Left ventricle myocardium superior (tissue), 1 donor: ENCODE measurements around the gene VEPH1. TPM values are rescaled to one million over a fixed set of nuclear protein-coding genes. Genes with fewer than 3 reads are reported as not detected.
A peak's percentile ranks its signal among the peaks of the same experiment; 100 is the strongest.

Experiments
- ATAC-seq: fragments of 200-7000 bp; cut with Tn5 transposase; one replicate; pipeline ENCODE4 v1.9.1; 2020; ENCODE audit warnings: mild to moderate bottlenecking, moderate library complexity
- DNase-seq: peaks from one replicate; pipeline ENCODE4 v3.0.0-alpha.2; 2020
- intact Hi-C: fragments of 100-400 bp; cut with micrococcal nuclease; formaldehyde crosslinking; loops from one replicate; pipeline ENCODE4 v1.11.0; 2022
- total RNA-seq: library from RNA; stranded (reverse); fragmentation: NEBNext Ultra II Directional; extraction: Animal tissue kit (Norgen Biotek cat#: 25700); gene quantifications from one replicate; pipeline ENCODE4 v1.2.1, GENCODE V29; 2021
- donor health status: DM: no; HTN: yes; CAD: no; lungs with severe emphysema.

The VEPH1 gene
- total RNA-seq, 1 donor from 2014 or later, result 0.25 TPM

DNA sequence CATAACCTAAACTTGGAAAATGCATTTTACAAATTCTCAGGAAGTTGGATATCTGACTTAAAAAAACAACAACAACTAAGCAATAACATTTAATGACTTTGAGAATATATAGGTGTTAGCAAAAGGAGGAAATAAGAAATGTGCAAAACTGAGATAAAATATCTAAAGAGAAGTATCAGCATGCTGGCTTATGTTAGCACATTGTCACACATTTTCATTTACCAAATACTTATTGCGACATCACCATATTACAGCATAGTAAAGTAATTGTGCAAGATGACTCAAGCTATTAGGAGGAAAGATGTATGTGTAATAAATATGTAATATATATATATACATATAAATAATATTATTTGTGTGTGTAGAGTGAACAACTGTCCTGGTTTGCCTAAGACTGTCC, 57.4 kb downstream of the VEPH1 start:
- intact Hi-C loops, result no loop called here
- DNase-seq, result no peak
- no peak for ATAC-seq

DNA sequence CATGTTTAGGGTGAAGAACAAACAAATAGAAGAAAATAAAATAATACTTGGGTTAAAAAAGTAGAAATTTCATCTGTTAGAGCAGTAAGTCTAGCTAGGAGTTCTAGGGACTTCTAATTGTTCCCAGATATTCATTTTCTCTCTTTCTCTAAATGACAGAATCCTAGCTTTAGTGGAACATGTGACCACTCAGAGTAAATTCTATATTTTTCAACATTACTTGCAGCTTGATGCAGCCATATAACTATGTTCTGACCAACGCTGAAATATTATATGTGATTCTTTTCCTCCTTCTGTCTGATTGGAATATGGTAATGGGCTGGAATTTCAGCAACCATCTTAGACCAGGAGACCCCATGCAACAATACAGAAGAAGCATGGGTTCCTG, 58.4 kb downstream of the VEPH1 start:
- ATAC-seq (no peak), DNase-seq (no peak)
- intact Hi-C loops, result no loop called here

DNA sequence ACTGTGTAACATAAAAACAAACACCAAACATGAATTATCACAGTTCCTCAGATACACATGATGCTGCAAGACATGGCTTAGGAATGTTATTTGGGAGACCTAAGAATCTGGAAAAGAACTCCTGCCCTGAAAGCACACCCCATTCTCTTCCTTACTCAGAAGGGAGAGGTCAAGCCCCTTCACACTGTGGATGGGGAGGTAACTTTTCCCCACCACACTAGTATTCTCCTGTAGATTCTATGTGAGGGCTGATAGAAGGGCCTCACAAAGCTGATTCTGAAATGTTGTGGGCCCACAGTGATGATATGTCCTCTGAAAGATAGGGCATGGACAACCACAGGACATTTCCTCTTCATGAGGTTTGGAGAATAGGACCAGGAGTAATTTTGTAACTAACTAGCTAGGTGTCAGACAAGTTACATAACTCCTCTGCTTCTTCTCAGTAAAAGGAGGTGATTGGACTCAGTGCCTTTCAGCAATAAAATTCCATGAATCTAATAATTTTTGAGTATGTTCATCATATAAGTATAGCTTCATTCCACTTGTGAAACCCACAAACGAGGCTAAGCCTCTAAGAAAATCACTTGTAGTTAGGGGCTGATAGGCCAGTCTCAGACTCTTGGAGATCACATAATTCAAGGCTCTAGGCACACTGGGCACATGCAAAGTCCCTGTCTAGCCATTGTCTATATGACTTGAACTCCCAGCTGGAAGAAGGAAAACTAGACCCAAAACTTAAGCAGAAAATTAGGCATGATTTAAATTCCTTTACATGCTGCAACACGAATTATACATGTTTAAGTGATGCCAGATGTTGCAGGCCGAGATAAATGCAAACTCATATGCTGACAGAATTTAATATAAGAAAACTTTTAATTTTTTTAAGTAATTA, 59.1 kb downstream of the VEPH1 start:
- DNase-seq, result no peak
- intact Hi-C loops, result no loop called here
- no peak for ATAC-seq

DNA sequence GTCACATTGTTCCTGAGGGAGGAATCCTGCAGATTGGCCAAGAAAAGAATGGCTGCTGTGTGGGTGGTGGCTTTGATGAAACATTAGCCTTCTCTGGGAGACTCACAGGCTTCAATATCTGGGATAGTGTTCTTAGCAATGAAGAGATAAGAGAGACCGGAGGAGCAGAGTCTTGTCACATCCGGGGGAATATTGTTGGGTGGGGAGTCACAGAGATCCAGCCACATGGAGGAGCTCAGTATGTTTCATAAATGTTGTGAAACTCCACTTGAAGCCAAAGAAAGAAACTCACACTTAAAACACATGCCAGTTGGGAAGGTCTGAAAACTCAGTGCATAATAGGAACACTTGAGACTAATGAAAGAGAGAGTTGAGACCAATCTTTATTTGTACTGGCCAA, 60.5 kb downstream of the VEPH1 start:
- no peak for DNase-seq
- peak; percentile 93 for ATAC-seq
- intact Hi-C loops, result no loop called here

DNA sequence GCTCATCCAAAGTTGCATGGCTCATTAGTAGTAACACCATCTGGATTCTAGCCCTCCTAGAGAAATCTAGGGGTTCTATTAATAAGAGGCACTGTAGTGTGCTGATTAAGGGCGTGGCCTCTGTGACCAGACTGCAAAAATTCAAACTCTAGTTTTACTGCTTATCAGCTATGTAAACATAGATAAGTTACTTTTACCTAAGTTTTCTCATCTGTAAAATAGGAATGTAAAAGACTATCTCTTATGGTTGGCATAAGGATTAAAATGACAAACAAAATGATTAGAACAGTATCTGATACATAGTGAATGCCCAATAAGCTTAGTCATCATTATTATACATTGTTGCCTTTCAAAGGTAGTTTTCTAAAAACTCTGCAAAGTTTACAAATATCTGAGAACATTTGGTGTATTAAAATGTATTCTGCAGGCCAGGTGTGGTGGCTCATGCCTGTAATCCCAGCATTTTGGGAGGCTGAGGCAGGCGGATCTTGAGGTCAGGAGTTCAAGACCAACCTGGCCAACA, 62.1 kb downstream of the VEPH1 start:
- DNase-seq (no peak), ATAC-seq (no peak)
- intact Hi-C loops, result no loop called here

DNA sequence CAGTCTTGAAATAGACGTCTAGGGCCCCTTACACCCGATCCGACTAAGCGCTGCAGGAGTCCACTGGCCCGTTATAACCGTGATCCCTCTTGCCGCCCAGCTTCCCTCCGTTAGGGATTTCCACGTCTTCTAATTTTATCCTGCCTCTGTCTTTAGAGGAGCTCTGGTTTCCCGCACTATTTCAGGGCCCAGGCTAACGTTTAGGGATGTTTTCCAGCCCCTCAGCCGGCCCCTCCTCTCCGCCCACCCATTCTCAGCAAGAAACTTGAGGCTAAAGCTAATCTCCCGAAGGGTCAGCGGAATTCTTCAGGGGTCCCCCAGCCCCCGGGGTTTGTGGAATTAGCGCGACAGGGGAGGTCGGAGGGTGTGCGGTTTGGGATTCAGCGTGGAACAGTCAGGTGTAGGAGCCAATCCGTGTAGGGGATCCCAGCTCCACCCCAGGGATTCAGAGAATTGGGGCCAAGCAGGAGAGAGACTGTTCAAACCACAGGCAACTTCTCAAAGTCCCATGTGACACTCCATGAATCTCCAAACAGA, 65.0 kb downstream of the VEPH1 start:
- ATAC-seq, result no peak

DNA sequence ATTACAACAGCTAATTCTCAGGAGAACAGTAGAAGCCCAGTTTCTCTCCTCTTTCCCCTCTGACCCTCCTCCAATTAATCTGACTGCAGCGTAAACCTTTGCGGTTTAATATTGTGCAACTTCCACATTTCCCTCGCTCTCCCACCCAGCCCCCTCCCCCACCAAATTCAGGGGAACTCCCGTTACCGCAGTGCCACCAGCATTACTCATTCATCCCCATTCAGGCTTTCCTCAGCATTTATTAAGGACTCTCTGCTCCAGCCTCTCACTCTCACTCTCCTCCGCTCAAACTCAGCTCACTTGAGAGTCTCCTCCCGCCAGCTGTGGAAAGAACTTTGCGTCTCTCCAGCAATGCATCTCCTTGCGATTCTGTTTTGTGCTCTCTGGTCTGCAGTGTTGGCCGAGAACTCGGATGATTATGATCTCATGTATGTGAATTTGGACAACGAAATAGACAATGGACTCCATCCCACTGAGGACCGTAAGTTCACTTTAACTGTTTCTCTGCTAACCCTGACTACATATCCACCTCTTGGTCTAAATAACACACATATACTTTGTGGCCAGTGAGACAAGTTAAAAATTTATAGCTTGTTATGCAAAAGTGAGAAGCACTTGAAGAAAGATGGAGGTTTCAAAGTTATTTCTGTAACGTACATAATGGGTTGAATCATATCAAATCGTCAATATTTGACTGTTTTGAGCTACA, 66.5 kb downstream of the VEPH1 start, which contains the start of gene PTX3:
Gene PTX3, plus strand, starts transcription at position 268 of the 709 bp plus-strand sequence. Its CDS starts 84 bp downstream, at position 352.
- DNase-seq, result no peak
- peak; percentile 81 for ATAC-seq
- intact Hi-C loops, result no loop called here

More for the DNA sequence above, 65.0 kb downstream of the VEPH1 start:
- DNase-seq, result no peak
- intact Hi-C loops, result no loop called here

DNA sequence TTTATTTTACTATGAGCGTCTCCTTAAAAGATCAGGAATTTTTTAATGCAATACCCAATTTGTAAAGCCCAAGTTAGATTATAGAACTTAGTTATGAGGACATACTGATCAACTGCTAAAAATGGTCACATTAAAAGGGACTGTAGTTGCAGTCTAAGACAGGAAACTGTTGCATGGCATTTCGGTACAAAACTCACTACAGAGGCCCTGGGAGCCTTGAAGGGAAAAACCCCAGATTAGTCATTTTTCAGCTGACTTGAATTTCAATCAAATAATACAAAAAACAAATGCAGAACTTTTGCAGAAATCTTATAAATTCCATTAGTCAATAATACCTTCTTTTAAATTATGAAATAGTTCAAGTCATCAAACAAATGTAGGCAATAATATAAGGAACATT, 73.5 kb downstream of the VEPH1 start:
- intact Hi-C loops, result no loop called here
- ATAC-seq (no peak), DNase-seq (no peak)

DNA sequence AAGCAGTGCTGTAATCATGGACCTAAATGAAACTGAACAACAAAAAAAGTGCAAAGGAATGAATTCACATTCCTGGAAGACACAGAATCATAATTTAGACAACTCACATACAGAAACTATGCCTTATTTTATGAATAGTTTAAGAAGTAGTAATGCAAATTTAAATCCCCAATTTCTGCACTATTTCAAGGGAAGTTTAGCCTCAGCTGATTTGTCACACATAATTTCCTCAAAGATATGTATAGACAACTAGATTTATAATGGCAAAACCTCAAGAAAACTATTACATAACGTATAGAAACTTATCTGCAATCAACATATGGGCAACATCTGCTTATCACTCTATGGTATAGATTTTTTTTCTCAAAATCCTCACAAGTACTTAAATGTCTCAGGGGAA, 74.4 kb downstream of the VEPH1 start:
- ATAC-seq, result no peak
- intact Hi-C loops, result no loop called here

DNA sequence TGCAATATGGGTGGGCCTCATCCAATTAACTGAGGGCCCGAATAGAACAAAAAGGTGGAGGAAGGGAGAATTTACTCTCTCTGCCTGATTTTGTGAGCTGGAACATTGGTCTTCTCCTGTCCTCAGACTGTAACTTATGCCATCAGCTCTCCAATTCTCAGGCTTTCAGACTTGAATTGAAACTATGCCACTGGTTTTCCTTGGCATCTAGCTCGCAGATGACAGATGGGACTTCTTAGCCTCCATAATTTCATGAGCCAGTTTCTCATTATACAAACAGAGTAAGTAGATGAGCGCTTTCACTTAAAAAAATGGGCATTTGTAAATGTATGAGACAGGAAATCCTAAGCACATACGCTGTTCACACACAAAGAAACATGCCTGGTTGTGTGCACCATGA, 75.3 kb downstream of the VEPH1 start:
- intact Hi-C loops, result no loop called here
- DNase-seq (no peak), ATAC-seq (no peak)

More for the DNA sequence above, 74.4 kb downstream of the VEPH1 start:
- DNase-seq, result no peak

DNA sequence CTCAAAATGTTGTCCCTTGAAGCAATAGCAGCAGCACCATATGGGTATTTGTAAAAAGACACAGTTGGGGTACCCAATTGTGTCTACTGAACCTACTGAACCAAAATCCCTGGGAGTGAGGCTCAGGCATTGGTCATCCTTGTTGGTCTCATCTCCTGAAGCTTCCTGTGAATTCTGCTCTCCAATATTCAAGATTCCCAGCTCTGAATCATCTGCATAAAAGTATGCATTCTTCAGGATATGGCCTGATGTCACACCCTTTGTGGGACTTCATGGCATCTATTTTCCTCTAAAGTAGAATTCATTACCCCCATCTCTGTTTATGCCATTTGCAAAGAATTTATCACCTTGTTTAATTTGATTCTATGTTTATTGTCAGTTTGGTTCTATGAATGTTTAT, 79.9 kb downstream of the VEPH1 start:
- intact Hi-C loops, result no loop called here
- no peak for ATAC-seq
- DNase-seq, result no peak

DNA sequence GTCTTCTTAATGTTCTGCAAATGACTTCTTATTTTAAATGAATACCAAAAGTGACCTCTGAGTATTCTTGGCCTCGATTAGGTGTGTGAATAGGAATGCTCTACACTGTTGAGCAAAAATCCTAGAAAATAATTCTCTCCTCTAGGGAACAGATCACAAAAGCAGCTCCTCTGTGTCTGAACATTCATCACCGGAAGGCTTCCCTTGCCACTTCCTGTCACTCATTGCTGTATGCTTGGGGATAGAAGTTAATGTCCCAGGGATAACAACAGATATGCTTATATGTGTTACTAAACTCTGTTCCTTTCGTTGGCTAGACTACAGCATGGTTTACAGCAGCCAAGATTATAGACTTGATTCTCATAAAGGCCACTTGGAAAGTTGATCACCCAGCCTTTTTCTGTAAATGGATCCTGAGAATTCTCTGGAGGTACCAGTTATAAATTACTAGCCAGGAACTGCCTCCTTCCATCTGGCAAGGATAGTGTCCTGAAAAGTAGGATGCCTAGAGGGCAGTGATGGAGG, 82.5 kb downstream of the VEPH1 start:
- intact Hi-C loops, result no loop called here
- ATAC-seq (no peak), DNase-seq (no peak)

DNA sequence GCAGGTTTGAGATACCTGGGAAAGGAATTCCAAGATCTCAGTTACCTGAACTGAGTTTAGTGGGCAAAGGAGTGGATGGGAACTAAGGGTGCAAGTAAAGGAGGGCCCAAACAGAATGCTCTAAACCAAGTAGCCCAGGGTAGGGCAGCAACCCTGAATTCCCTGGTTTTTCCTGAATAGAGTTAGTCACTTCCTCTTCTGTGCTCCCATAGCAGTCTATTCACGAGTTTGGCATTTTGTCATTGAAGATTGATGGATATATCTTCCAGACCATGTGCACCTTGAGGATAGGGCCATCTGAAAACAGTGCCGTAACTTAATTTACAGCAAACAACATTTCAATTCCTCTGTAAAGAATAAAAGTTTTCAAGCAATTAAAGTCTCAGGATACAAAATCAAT, 85.1 kb downstream of the VEPH1 start:
- ATAC-seq (no peak), DNase-seq (no peak)
- intact Hi-C loops, result no loop called here

DNA sequence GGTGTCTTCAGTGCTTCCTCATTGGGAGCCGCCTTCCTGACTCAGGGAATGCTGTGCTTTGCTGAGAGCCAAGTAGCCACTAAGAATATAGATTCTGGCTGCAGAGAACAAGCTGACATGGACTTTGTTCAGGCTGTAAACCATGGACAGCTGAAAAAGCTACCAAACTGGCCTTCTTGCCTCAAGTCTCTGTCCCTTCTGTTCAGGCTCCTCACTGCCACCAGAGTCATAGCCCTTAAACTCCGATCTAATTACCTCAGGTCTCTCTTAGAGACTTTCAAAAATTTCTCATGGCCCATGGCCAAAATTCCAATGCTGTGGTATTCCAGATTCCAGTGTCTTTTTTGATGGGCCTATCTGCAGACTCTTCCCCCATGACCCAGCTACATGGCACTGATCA, 86.0 kb downstream of the VEPH1 start:
- intact Hi-C loops, result no loop called here
- DNase-seq (no peak), ATAC-seq (no peak)

DNA sequence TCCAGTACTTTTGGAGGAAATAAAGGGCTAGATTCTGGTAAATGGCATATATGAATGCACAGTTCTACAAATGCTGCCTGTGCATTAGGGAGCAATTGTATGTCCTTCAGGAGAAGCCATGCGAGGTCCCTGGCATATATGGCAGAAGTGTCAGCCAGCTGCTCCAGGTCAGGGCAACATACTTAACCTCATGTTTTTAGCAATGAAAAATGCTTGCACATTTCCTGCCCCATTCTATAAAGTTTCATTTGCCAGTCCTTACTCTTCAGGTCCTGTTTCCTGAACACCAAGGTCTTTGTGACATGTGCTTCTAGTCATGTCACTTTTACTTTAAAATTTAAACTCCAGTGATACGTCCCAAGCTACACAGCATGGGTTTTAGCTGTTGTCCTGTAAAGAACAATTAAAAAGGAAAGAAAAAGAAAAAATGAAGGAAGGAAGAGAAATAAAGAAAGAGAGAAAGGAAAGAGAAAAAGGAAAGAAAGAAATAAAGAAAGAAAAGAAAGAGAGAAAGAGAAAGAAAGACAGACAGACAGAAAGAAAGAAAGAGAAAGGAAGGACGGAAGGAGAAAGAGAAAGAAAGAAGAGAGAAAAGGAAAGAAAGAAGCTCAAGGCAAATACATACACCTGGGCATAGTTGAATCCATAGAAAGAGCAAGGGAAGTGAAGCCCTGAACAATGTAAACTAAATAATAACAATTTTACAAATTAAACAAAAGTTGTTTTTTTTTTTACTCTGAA, 86.7 kb downstream of the VEPH1 start:
- no peak for DNase-seq
- no peak for ATAC-seq
- intact Hi-C loops, result no loop called here

DNA sequence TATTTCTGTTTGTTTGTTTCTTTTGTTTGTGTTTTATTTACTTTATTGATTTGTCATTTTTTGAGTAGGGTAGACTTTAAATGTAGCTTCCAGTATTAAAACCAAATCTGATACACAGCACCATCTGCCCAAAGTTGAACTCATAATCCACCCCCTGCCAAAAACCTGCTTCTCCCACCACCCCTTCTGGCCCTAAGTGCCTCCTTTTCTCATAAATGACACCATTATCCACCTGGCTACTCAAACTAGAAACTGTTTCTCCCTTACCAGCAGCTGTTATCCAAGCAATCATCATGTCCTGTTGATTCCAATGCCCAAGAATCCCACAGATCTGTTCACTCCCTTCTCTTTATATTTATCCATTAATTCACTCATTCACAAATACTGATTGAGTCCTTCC, 88.4 kb downstream of the VEPH1 start:
- ATAC-seq (no peak), DNase-seq (no peak)
- intact Hi-C loops, result no loop called here

DNA sequence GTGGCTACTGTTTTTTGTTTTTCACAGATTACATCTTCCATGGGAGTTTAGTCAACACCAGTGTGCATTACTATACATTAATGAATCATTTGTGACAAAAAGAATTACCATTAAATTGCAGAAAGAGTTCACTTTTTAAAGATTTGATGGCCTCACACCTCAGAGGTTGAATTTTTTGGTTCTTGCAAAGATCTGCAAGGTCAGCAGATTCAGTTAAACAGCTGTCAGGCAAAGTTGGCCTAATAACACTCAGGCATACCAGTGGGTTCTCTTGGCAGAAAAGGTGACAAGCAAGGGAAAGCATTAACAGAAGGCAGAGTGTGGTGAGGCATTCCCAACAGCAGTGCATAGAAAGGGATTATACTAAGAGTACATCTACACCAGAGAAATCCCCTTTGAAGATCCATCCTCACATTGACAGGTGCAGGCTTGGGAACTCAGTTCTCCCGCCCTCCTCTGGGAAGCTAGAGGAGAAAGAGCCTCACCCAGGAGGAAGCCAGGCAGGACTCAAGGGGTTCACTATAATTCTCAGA, 90.8 kb downstream of the VEPH1 start:
- intact Hi-C loops, result no loop called here
- DNase-seq, result no peak
- ATAC-seq, result no peak

DNA sequence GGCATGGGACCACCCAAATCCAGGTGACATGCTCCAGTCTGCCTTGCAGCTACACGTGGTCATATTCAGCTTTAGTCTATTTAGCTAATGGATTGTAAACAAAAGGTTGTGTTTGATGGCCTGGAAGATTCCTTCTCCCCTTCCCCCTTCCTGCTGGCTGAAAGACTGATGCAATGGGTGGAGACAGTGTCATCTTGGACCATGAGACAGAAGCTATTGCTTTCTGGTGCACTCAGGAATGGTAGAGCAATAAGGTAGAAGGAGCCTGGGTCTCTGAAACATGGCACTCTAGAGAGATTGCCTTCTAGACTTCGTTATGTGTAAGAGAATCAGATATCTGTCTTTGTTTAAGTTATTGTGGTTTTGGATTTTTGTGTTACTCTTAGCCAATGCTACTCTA, 92.3 kb downstream of the VEPH1 start:
- ATAC-seq (no peak), DNase-seq (no peak)
- intact Hi-C loops, result no loop called here

DNA sequence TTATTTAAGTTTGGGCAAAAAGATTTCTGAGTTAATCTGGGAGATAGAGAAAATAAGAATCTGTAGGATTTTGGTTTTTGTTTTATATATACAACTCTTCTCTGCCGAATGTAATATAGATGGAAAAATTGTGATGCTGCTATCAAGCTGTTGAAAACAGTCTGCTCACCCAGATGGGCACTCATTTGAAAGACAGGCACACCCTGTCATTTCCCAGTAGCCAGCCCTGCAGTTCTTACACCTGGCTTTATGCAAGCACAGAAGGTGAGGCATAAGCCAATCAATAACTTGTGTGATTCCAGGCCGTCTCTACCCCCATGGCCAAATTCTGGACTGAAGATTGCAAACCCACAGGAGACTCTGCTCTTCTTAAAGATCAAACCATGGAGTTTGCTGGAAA, 93.7 kb downstream of the VEPH1 start:
- no peak for DNase-seq
- intact Hi-C loops, result no loop called here
- ATAC-seq, result no peak
